OCI-LY1 (cell line): ENCODE results near the gene NOD1.
"Not testable (repeated sequence)": the region's sequence is repeated elsewhere in the genome, so short reads cannot be mapped to it uniquely, and the experiment has no call there.

Source experiments
- H2AFZ ChIP-seq: fragments of 200-600 bp; sonication (generic), shearing (Covaris generic); 2 replicates; pipeline ENCODE4 v1.6.0; 2014; ENCODE audit warnings: antibody characterized with exemption, mild to moderate bottlenecking, low read length
- H3F3A ChIP-seq: fragments of 200-600 bp; sonication (generic), shearing (Covaris generic); 2 replicates; pipeline ENCODE4 v1.6.0; 2014; ENCODE audit warnings: mild to moderate bottlenecking, antibody characterized with exemption, low read length, moderate library complexity; ENCODE audit not compliant: insufficient read depth
- H3K27ac ChIP-seq: fragments of 200-600 bp; sonication (generic); 2 replicates; pipeline ENCODE4 v1.5.1; 2014; ENCODE audit warnings: low read length, mixed run types, mild to moderate bottlenecking, low read depth; ENCODE audit not compliant: poor library complexity, severe bottlenecking
- H3K27me3 ChIP-seq: fragments of 200-600 bp; sonication (generic); 2 replicates; pipeline ENCODE4 v1.6.0; 2014; ENCODE audit warnings: antibody characterized with exemption, mild to moderate bottlenecking, low read length, moderate library complexity; ENCODE audit not compliant: insufficient read depth
- H3K36me3 ChIP-seq: fragments of 200-600 bp; sonication (generic); 2 replicates; pipeline ENCODE4 v1.6.1; 2014; ENCODE audit warnings: mild to moderate bottlenecking, antibody characterized with exemption, low read length, moderate library complexity, mixed read lengths; ENCODE audit not compliant: insufficient read depth
- H3K4me1 ChIP-seq: fragments of 200-600 bp; sonication (generic); 2 replicates; pipeline ENCODE4 v1.5.1; 2014; ENCODE audit warnings: mild to moderate bottlenecking, low read length, moderate library complexity; ENCODE audit not compliant: insufficient read depth, severe bottlenecking
- H3K4me2 ChIP-seq: fragments of 200-600 bp; sonication (generic), shearing (Covaris generic); 2 replicates; pipeline ENCODE4 v1.6.1; 2014; ENCODE audit warnings: low read length
- H3K4me3 ChIP-seq: fragments of 200-600 bp; sonication (generic); 2 replicates; pipeline ENCODE4 v1.5.1; 2014; ENCODE audit warnings: low read length, low read depth, mild to moderate bottlenecking, mixed read lengths; ENCODE audit not compliant: poor library complexity, severe bottlenecking
- H3K79me2 ChIP-seq: fragments of 200-600 bp; shearing (Covaris generic); 2 replicates; pipeline ENCODE4 v1.6.1; 2016; ENCODE audit warnings: mixed run types, low read length, mixed read lengths; ENCODE audit not compliant: insufficient read depth
- H3K9ac ChIP-seq: fragments of 200-600 bp; sonication (generic), shearing (Covaris generic); 2 replicates; pipeline ENCODE4 v1.6.1; 2014; ENCODE audit warnings: mild to moderate bottlenecking, low read length, mixed read lengths
- H3K9me2 ChIP-seq: fragments of 200-600 bp; sonication (generic), shearing (Covaris generic); 2 replicates; pipeline ENCODE4 v1.6.1; 2014; ENCODE audit warnings: low read depth, mild to moderate bottlenecking, low read length, mixed read lengths
- H3K9me3 ChIP-seq: fragments of 200-600 bp; shearing (Covaris generic); 2 replicates; pipeline ENCODE4 v1.6.1; 2014; ENCODE audit warnings: low read length, mixed read lengths
- H4K20me1 ChIP-seq: fragments of 200-600 bp; sonication (generic), shearing (Covaris generic); 2 replicates; pipeline ENCODE4 v1.6.0; 2016; ENCODE audit warnings: mild to moderate bottlenecking, low read length; ENCODE audit not compliant: insufficient read depth
- EZH2 ChIP-seq: fragments of 200-600 bp; sonication (generic), shearing (Covaris generic); IDR thresholded peaks from 2 replicates; pipeline ENCODE4 v1.8.0; 2017; ENCODE audit warnings: borderline replicate concordance, mixed run types, mild to moderate bottlenecking, antibody characterized with exemption, low read length, moderate library complexity, mixed read lengths
- TF ChIP-seq, protein P1 (sequence below): fragments of 200-600 bp; sonication (generic), shearing (Covaris generic); IDR thresholded peaks from 2 replicates; pipeline ENCODE4 v1.5.1; 2017; ENCODE audit warnings: mild to moderate bottlenecking, antibody characterized with exemption, low read length, moderate library complexity, mixed read lengths

NOD1 gene

GRCh38 chr7:30507346-30507900 is 28.8 kb upstream of the NOD1 start:
- H3K27me3 ChIP-seq, H3K9ac ChIP-seq, H4K20me1 ChIP-seq, H3K4me2 ChIP-seq, H3K4me3 ChIP-seq, H3F3A ChIP-seq, H3K9me3 ChIP-seq, H3K36me3 ChIP-seq, H3K9me2 ChIP-seq, H3K79me2 ChIP-seq, H3K27ac ChIP-seq, H2AFZ ChIP-seq: not testable (repeated sequence)
- H3K4me1 ChIP-seq = peaks cover 24% of the 10 kb centered on the region

- 0 out of 2 replicates have a peak, but pooled peaks cover 3% of the 10 kb centered on the region for H3K9me3 ChIP-seq
- peak overlapping the region; percentile 83 for H3K4me2 ChIP-seq
- peak overlapping the region; percentile 71 for H3K9ac ChIP-seq
- H3K4me3 ChIP-seq = peak overlapping the region; percentile 70
- TF ChIP-seq, protein P1, sequence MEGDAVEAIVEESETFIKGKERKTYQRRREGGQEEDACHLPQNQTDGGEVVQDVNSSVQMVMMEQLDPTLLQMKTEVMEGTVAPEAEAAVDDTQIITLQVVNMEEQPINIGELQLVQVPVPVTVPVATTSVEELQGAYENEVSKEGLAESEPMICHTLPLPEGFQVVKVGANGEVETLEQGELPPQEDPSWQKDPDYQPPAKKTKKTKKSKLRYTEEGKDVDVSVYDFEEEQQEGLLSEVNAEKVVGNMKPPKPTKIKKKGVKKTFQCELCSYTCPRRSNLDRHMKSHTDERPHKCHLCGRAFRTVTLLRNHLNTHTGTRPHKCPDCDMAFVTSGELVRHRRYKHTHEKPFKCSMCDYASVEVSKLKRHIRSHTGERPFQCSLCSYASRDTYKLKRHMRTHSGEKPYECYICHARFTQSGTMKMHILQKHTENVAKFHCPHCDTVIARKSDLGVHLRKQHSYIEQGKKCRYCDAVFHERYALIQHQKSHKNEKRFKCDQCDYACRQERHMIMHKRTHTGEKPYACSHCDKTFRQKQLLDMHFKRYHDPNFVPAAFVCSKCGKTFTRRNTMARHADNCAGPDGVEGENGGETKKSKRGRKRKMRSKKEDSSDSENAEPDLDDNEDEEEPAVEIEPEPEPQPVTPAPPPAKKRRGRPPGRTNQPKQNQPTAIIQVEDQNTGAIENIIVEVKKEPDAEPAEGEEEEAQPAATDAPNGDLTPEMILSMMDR = 0 out of 2 replicates have a peak, but pooled peaks have one; percentile 11
- TF ChIP-seq EZH2 = no peak
- H3K4me1 ChIP-seq = peaks cover 32% of the 10 kb centered on the region
- no peaks in the 10 kb centered on the region for H4K20me1 ChIP-seq
- no peaks in the 10 kb centered on the region for H3K9me2 ChIP-seq
- H3K27ac ChIP-seq = no peak overlapping the region
- H3K36me3 ChIP-seq = peaks cover 13% of the 10 kb centered on the region
- peak overlapping the region; percentile 61; the same call in 1 of the 2 replicates for H2AFZ ChIP-seq
- H3K79me2 ChIP-seq = peaks cover 6% of the 10 kb centered on the region; the same call in 1 of the 2 replicates
- H3F3A ChIP-seq = no peaks in the 10 kb centered on the region
- H3K27me3 ChIP-seq = no peaks in the 10 kb centered on the region
These were observed 26.7 kb upstream of the NOD1 start for GRCh38 chr7:30505174-30505697.

GRCh38 chr7:30504301-30505173 is 26.0 kb upstream of the NOD1 start, which contains the start of gene GGCT:
Gene GGCT (minus strand): TSS chr7:30504829. CDS start chr7:30504709, 120 bp downstream.
- peak within 1 kb of the TSS; percentile 61; the same call in 1 of the 2 replicates for H2AFZ ChIP-seq
- H3K9me2 ChIP-seq = no peaks in the 10 kb centered on the region
- H3K27me3 ChIP-seq = no peaks in the 10 kb centered on the region
- H3K36me3 ChIP-seq = peaks cover 20% of the 10 kb centered on the region
- TF ChIP-seq EZH2 = no peak
- TF ChIP-seq, protein P1 = no peak
- H3K79me2 ChIP-seq = peaks cover 10% of the 10 kb centered on the region; the same call in 1 of the 2 replicates
- no peaks in the 10 kb centered on the region for H3F3A ChIP-seq
- peaks cover 32% of the 10 kb centered on the region for H3K4me1 ChIP-seq
- peak within 1 kb of the TSS; percentile 83 for H3K4me2 ChIP-seq
- H4K20me1 ChIP-seq = no peaks in the 10 kb centered on the region
- peak within 1 kb of the TSS; percentile 70 for H3K4me3 ChIP-seq
- H3K27ac ChIP-seq = no peak within 1 kb of the TSS
- H3K9me3 ChIP-seq = 0 out of 2 replicates have a peak, but pooled peaks cover 3% of the 10 kb centered on the region
- H3K9ac ChIP-seq = peak within 1 kb of the TSS; percentile 78
